Stomach (tissue), 9 donors: ENCODE data around the gene MYPN. TPM values are rescaled to one million over a fixed set of nuclear protein-coding genes. Genes with fewer than 3 reads are reported as not detected.

Source experiments
- DNase-seq, 2 donors: peaks; one replicate each; pipeline versions ENCODE4 v3.0.0 to v3.0.0-alpha.2; 2013 to 2019
- H3K27ac ChIP-seq, 5 donors: fragments of 200-600 bp in 4 of 5; sonication (generic) in 4 of 5; one replicate each; pipeline ENCODE4 v1.5.1; 2013 to 2019; ENCODE audit warnings: mild to moderate bottlenecking in 1 of 5, moderate library complexity in 1 of 5
- H3K27me3 ChIP-seq, 3 donors: fragments of 200-600 bp; sonication (generic); one replicate each; pipeline ENCODE4 v1.5.1; 2017 to 2019; ENCODE audit warnings: mixed run types in 1 of 3
- H3K36me3 ChIP-seq, 4 donors: fragments of 200-600 bp; sonication (generic); 1 replicate in 3 of 4; 2 replicates in 1 of 4; pipeline ENCODE4 v1.5.1; 2016 to 2019
- H3K4me1 ChIP-seq, 4 donors: fragments of 200-600 bp; sonication (generic); one replicate each; pipeline ENCODE4 v1.5.1; 2016 to 2019
- H3K4me3 ChIP-seq, 4 donors: fragments of 200-600 bp; sonication (generic) in 3 of 4; one replicate each; pipeline ENCODE4 v1.5.1; 2016 to 2019; ENCODE audit warnings: mild to moderate bottlenecking in 1 of 4
- H3K9me3 ChIP-seq, 4 donors: fragments of 200-600 bp; sonication (generic); one replicate each; pipeline ENCODE4 v1.5.1; 2016 to 2019
- CTCF ChIP-seq, 7 experiments: fragments of 450-650 bp in 4 of 7; fragments of 200-600 bp in 3 of 7; sonication (generic) in 3 of 7; IDR thresholded peaks; one replicate each; pipeline ENCODE4 v1.5.1; 2016 to 2019; ENCODE audit warnings: antibody characterized with exemption in 7 of 7, control low read depth in 2 of 7, mild to moderate bottlenecking in 1 of 7
- EP300 ChIP-seq: sonication (generic); formaldehyde crosslinking; IDR thresholded peaks from one replicate; pipeline ENCODE4 v1.6.1; 2017; ENCODE audit warnings: antibody characterized with exemption
- POLR2A ChIP-seq, 4 donors: fragments of 450-650 bp; IDR thresholded peaks; one replicate each; pipeline ENCODE4 v1.6.1; 2016; ENCODE audit warnings: antibody characterized with exemption in 4 of 4, control low read depth in 2 of 4, mild to moderate bottlenecking in 1 of 4, moderate library complexity in 1 of 4
- POLR2AphosphoS5 ChIP-seq, 3 donors: sonication (generic); formaldehyde crosslinking; IDR thresholded peaks; one replicate each; pipeline ENCODE4 v1.6.1; 2016; ENCODE audit warnings: antibody characterized with exemption in 3 of 3
- WGBS, 5 donors: extraction: QIAGEN DNeasy Blood & Tissue Kit in 3 of 5; methylation state at CpG; one replicate each; pipeline versions ENCODE4 v1.1.5 to v1.1.7; 2013 to 2018; 5-methylcytosine and 5-hydroxymethylcytosine counted together
- intact Hi-C: fragments of 100-400 bp; cut with DNase I; formaldehyde crosslinking; loops from one replicate; pipeline ENCODE4 v1.15.1; 2023; ENCODE audit warnings: low total_unique reads
- polyA plus RNA-seq, 3 donors: library from polyadenylated mRNA; stranded (reverse); fragments of 200-250 nt; gene quantifications; one replicate each; pipeline ENCODE4 v1.2.3, GENCODE V29; 2013
- total RNA-seq, 5 donors: library from RNA; depleted of rRNA; stranded (reverse); fragments of >200 nt; gene quantifications; one replicate each; pipeline versions ENCODE4 v1.1.0 to v1.2.3, GENCODE V29; 2014 to 2016
- donor health status: healthy with polysubstance abuse.
- donor health status: Bipolar disorder and iron deficiency.
- donor health status: healthy.

The MYPN gene
- total and polyA plus RNA-seq, 8 donors: 0.06 to 0.76 (median 0.40) TPM; not detected in 4

GRCh38 chr10:68146133-68146532 lies 36.8 kb downstream of the MYPN start:
- no peaks in the 10 kb centered on the region for H3K9me3 ChIP-seq
- H3K4me1 ChIP-seq: peaks cover 0 to 9% (median 0%) of the 10 kb centered on the region in 4 donors
- H3K27ac ChIP-seq: no peak overlapping the region
- intact Hi-C loops: no loop called here
- TF ChIP-seq EP300 (no peak), POLR2AphosphoS5 (IDR thresholded peaks at IDR 0.05) (no peak)
- WGBS, 5 donors: 85 to 100% (median 97%) methylated on average over 1 of the region's 1 CpG
- no peak overlapping the region for H3K4me3 ChIP-seq
- no peaks in the 10 kb centered on the region for H3K36me3 ChIP-seq
- no peaks in the 10 kb centered on the region for H3K27me3 ChIP-seq
- no peak for DNase-seq

- 86 to 96% (median 94%) methylated on average over 1 of the region's 1 CpG for WGBS, 5 donors
- TF ChIP-seq EP300 (no peak), CTCF (IDR thresholded peaks at IDR 0.05) (no peak), POLR2A (IDR thresholded peaks at IDR 0.05) (no peak), POLR2AphosphoS5 (IDR thresholded peaks at IDR 0.05) (no peak)
- Histone ChIP-seq H3K36me3 (no peaks in the 10 kb centered on the region), H3K4me1 (peaks cover 9 to 21% (median 18%) of the 10 kb centered on the region in 4 donors), H3K4me3 (no peak overlapping the region), H3K9me3 (no peaks in the 10 kb centered on the region), H3K27ac (no peak overlapping the region), H3K27me3 (no peaks in the 10 kb centered on the region)
- DNase-seq: no peak
- intact Hi-C loops: loop anchor here (5.0 to 10.0 kb wide), 2 partner anchors 69 to 297 kb away; no protein-coding TSS in a partner anchor
These were observed 42.2 kb downstream of the MYPN start for GRCh38 chr10:68151453-68151852.

GRCh38 chr10:68153473-68154210 lies 44.4 kb downstream of the MYPN start:
- TF ChIP-seq CTCF (IDR thresholded peaks at IDR 0.05) (no peak), EP300 (peak; percentile 16), POLR2AphosphoS5 (IDR thresholded peaks at IDR 0.05) (peak; percentile 20 to 92 (median 66))
- no peaks in the 10 kb centered on the region for H3K9me3 ChIP-seq
- intact Hi-C loops: loop anchor here (5.0 to 10.0 kb wide), 2 partner anchors 71 to 299 kb away; no protein-coding TSS in a partner anchor
- 9 to 17% (median 13%) methylated on average over 8 of the region's 8 CpGs for WGBS, 5 donors
- no peaks in the 10 kb centered on the region for H3K36me3 ChIP-seq
- H3K4me1 ChIP-seq: peaks cover 9 to 22% (median 18%) of the 10 kb centered on the region in 4 donors
- peak; percentile 32 to 89 for DNase-seq
- no peak overlapping the region for H3K4me3 ChIP-seq
- H3K27ac ChIP-seq: peak overlapping the region in 4 of 5 donors; percentile 15 to 59 (median 42)
- no peaks in the 10 kb centered on the region for H3K27me3 ChIP-seq

- intact Hi-C loops: loop anchor here (5.0 to 10.0 kb wide), 2 partner anchors 72 to 299 kb away; no protein-coding TSS in a partner anchor
- 8 to 21% (median 12%) methylated on average over 3 of the region's 3 CpGs for WGBS, 5 donors
- peak in 1 of 2 donors; percentile 83 for DNase-seq
- Histone ChIP-seq H3K36me3 (no peaks in the 10 kb centered on the region), H3K4me1 (peaks cover 9 to 22% (median 18%) of the 10 kb centered on the region in 4 donors), H3K27ac (peak overlapping the region in 3 of 5 donors; percentile 15 to 59 (median 50)), H3K4me3 (no peak overlapping the region), H3K27me3 (no peaks in the 10 kb centered on the region), H3K9me3 (no peaks in the 10 kb centered on the region)
- no peak for TF ChIP-seq EP300
- TF ChIP-seq CTCF (IDR thresholded peaks at IDR 0.05): no peak
- no peak for TF ChIP-seq POLR2A (IDR thresholded peaks at IDR 0.05)
- TF ChIP-seq POLR2AphosphoS5 (IDR thresholded peaks at IDR 0.05): no peak
These were observed 44.9 kb downstream of the MYPN start for GRCh38 chr10:68154211-68154497.
